Keratinocyte (primary cell): Measurements from ENCODE around the gene GRK3. TPM values are rescaled to one million over a fixed set of nuclear protein-coding genes. Genes with fewer than 3 reads are reported as not detected.
"Not testable (repeated sequence)": the region's sequence is repeated elsewhere in the genome, so short reads cannot be mapped to it uniquely, and the experiment has no call there.

Experiments
- DNase-seq: peaks from one replicate; pipeline ENCODE4 v3.0.0-alpha.2; 2011; ENCODE audit warnings: low read depth, missing footprints, low spot score
- FAIRE-seq: peaks from 2 replicates; lab custom pipeline; 2011; peaks lifted over from hg19 to GRCh38; lab: Jason Lieb, UNC
- H2AFZ ChIP-seq: 2 replicates; pipeline ENCODE4 v1.6.0; 2012; ENCODE audit warnings: low read length, control low read depth, inconsistent platforms; ENCODE audit not compliant: control insufficient read depth
- H3K27ac ChIP-seq: 2 replicates; pipeline ENCODE4 v1.5.1; 2011; ENCODE audit warnings: low read length; ENCODE audit not compliant: control insufficient read depth, insufficient read depth
- H3K27me3 ChIP-seq: 3 replicates; pipeline ENCODE4 v1.6.0; 2011; ENCODE audit warnings: low read length; ENCODE audit not compliant: control insufficient read depth, insufficient read depth; ENCODE audit errors: extremely low read depth
- H3K36me3 ChIP-seq, 2 experiments: 2 replicates in 1 of 2; 3 replicates in 1 of 2; pipeline ENCODE4 v1.5.1; 2011; ENCODE audit warnings: low read length in 2 of 2, mild to moderate bottlenecking in 1 of 2; ENCODE audit not compliant: control insufficient read depth in 2 of 2, insufficient read depth in 2 of 2; ENCODE audit errors: extremely low read depth in 1 of 2
- H3K4me1 ChIP-seq: 3 replicates; pipeline ENCODE4 v1.5.1; 2011; ENCODE audit warnings: low read length; ENCODE audit not compliant: control insufficient read depth, insufficient read depth; ENCODE audit errors: extremely low read depth
- H3K4me2 ChIP-seq: 3 replicates; pipeline ENCODE4 v1.6.0; 2011; ENCODE audit warnings: low read depth, low read length; ENCODE audit not compliant: control insufficient read depth, insufficient read depth; ENCODE audit errors: extremely low read depth
- H3K4me3 ChIP-seq, 3 experiments: fragments of 200-600 bp in 1 of 3; sonication (generic) in 1 of 3; 2 replicates in 2 of 3; 3 replicates in 1 of 3; pipeline ENCODE4 v1.5.1; 2011 to 2016; ENCODE audit warnings: low read length in 3 of 3, mild to moderate bottlenecking in 3 of 3, control low read depth in 2 of 3, inconsistent platforms in 1 of 3, low read depth in 1 of 3, mixed read lengths in 1 of 3, mixed run types in 1 of 3, moderate library complexity in 1 of 3; ENCODE audit not compliant: control insufficient read depth in 2 of 3, insufficient read depth in 2 of 3; ENCODE audit errors: extremely low read depth in 1 of 3
- H3K79me2 ChIP-seq: 2 replicates; pipeline ENCODE4 v1.6.0; 2012; ENCODE audit warnings: low read length; ENCODE audit not compliant: control insufficient read depth, insufficient read depth
- H3K9ac ChIP-seq: 3 replicates; pipeline ENCODE4 v1.6.0; 2011; ENCODE audit warnings: low read length; ENCODE audit not compliant: control insufficient read depth, insufficient read depth; ENCODE audit errors: extremely low read depth
- H3K9me1 ChIP-seq: 3 replicates; pipeline ENCODE4 v1.6.0; 2011; ENCODE audit warnings: low read length; ENCODE audit not compliant: control insufficient read depth, insufficient read depth; ENCODE audit errors: extremely low read depth
- H3K9me3 ChIP-seq: 2 replicates; pipeline ENCODE4 v1.5.1; 2012; ENCODE audit warnings: low read depth, low read length; ENCODE audit not compliant: control insufficient read depth
- H4K20me1 ChIP-seq: 3 replicates; pipeline ENCODE4 v1.6.0; 2011; ENCODE audit warnings: low read length; ENCODE audit not compliant: control insufficient read depth, insufficient read depth; ENCODE audit errors: extremely low read depth
- CTCF ChIP-seq, 3 experiments: IDR thresholded peaks in 1 of 3; conservative IDR thresholded peaks in 1 of 3; optimal IDR thresholded peaks in 1 of 3; 2 replicates in 2 of 3; 3 replicates in 1 of 3; pipeline versions ENCODE3 to v1.5.1; 2011; ENCODE audit warnings: low read length in 3 of 3, mild to moderate bottlenecking in 3 of 3, moderate library complexity in 2 of 3, control low read depth in 1 of 3, inconsistent platforms in 1 of 3; ENCODE audit not compliant: insufficient read depth in 2 of 3; ENCODE audit errors: extremely low read depth in 1 of 3
- EZH2 ChIP-seq: IDR thresholded peaks from one replicate; pipeline ENCODE4 v1.6.1; 2012; ENCODE audit warnings: inconsistent platforms, mild to moderate bottlenecking, low read length, moderate library complexity
- dilution Hi-C: fragments of 300-500 bp; cut with MboI; formaldehyde crosslinking; loops from one replicate; pipeline ENCODE4 v1.7.0; 2020; ENCODE audit warnings: low sequenced_read_pairs; ENCODE audit not compliant: extremely low pct_ligation_motif_present
- polyA plus RNA-seq, 5 experiments: library from polyadenylated mRNA; depleted of rRNA in 3 of 5; stranded (reverse) in 3 of 5; stranded (forward) in 1 of 5; unstranded in 1 of 5; fragments of >200 nt; gene quantifications; 1 replicate in 1 of 5; 2 replicates in 3 of 5; 3 replicates in 1 of 5; pipeline versions ENCODE4 v1.2.1 to v1.2.3, GENCODE V29; 2011 to 2012; ENCODE audit warnings: missing spikeins in 2 of 5, low read depth in 1 of 5, low replicate concordance in 1 of 5

GRK3 gene
- polyA plus RNA-seq, 1 donor (not counting 4 experiments of a cell fraction or from before 2014, with no cell fraction given): 8.1 TPM

DNA sequence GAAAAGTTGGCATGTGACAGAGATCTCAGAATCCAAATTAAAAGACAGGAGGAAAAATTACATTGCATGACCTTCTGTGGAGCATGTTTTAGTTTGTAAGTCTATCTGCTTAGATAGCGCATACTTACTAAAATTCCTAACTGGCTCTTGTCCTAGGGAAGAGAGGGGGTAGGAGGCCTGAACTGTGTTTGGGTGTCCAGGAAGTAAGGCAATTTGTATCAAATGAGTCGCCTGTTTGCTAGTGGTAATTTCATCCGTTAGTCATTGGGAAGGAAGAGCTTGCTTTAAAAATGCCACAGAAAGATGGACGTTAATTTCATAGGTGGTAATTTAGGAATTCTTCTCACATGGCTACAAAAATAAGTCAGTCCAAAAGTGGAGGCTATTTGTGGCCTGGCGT is 18.5 kb downstream of the GRK3 start:
- peak overlapping the region; percentile 13 for H3K4me2 ChIP-seq
- no peaks in the 10 kb centered on the region for H3K79me2 ChIP-seq
- no peak overlapping the region for H2AFZ ChIP-seq
- no peak for TF ChIP-seq EZH2
- no peak for TF ChIP-seq CTCF (optimal IDR thresholded peaks at IDR 0.05 in 1 of 3, IDR thresholded peaks at IDR 0.05 in 1 of 3, conservative IDR thresholded peaks at IDR 0.05 in 1 of 3; ENCODE audit: extremely low read depth in 1 of 3, insufficient read depth in 2 of 3, low read length in 3 of 3)
- H3K27me3 ChIP-seq: no peaks in the 10 kb centered on the region
- peaks cover 11% of the 10 kb centered on the region for H3K4me1 ChIP-seq
- peak; percentile 34 for FAIRE-seq
- peaks cover 0 to 1% of the 10 kb centered on the region in 2 experiments for H3K36me3 ChIP-seq
- DNase-seq: no peak
- no peaks in the 10 kb centered on the region for H3K9me1 ChIP-seq
- H3K9me3 ChIP-seq: no peaks in the 10 kb centered on the region
- no peak overlapping the region for H3K27ac ChIP-seq
- no peaks in the 10 kb centered on the region for H4K20me1 ChIP-seq
- dilution Hi-C loops: no loop called here
- H3K9ac ChIP-seq: no peak overlapping the region
- H3K4me3 ChIP-seq: no peak overlapping the region

DNA sequence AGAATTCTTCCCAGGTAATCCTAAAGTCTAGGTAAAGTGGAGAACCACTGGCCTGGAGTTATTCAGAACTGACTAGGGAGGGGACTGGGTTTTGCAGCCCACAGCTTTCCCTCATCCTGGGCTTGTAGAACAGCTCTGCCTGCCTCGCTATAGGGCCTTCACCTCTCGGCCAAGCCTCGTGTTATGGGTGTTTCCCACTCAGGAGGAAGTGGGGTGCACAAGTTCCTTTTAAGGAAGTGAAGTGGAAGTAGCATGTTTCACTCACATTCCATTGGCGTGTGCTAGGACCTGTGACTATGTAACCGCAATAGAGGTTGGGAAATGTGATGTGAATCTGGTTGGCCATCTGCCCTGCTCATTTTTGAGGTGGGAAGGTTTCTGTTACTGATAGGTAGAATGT is 20.5 kb downstream of the GRK3 start:
- H3K27me3 ChIP-seq, H2AFZ ChIP-seq, H3K9me1 ChIP-seq, H3K4me2 ChIP-seq, DNase-seq, H3K9ac ChIP-seq, H3K4me3 ChIP-seq, H3K27ac ChIP-seq, H3K9me3 ChIP-seq, H3K36me3 ChIP-seq, H4K20me1 ChIP-seq, H3K79me2 ChIP-seq, dilution Hi-C loops: not testable (repeated sequence)
- peak; percentile 41 for FAIRE-seq
- peaks cover 11% of the 10 kb centered on the region for H3K4me1 ChIP-seq

- H2AFZ ChIP-seq, H3K27ac ChIP-seq, H4K20me1 ChIP-seq, H3K4me1 ChIP-seq, dilution Hi-C loops, H3K79me2 ChIP-seq, H3K4me3 ChIP-seq, H3K9me1 ChIP-seq, H3K9ac ChIP-seq, H3K4me2 ChIP-seq, FAIRE-seq, H3K27me3 ChIP-seq, H3K36me3 ChIP-seq, DNase-seq, H3K9me3 ChIP-seq: not testable (repeated sequence)
Observed at GRCh38 chr22:25589664-25590063, 25.2 kb downstream of the GRK3 start.

DNA sequence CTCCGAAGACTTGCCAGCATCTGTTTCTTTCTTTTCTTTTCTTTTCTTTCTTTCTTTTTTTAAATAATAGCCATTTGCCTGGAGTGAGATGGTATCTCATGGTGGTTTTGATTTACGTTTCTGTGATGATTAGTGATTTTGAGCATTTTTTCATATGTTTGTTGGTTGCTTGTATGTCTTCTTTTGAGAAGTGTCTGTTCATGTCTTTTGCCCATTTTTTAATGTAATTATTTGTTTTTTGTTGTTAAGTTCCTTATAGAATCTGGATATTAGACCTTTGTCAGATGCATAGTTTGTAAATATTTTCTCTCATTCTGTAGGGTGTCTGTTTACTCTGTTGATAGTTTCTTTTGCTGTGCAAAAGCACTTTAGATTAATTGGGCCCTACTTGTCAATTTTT is 28.8 kb downstream of the GRK3 start:
- H3K4me3 ChIP-seq, H2AFZ ChIP-seq, H3K9ac ChIP-seq, H3K27me3 ChIP-seq, H3K27ac ChIP-seq, H3K9me1 ChIP-seq, H3K9me3 ChIP-seq, H3K36me3 ChIP-seq, H3K4me1 ChIP-seq, H4K20me1 ChIP-seq, H3K79me2 ChIP-seq, dilution Hi-C loops, H3K4me2 ChIP-seq, FAIRE-seq, DNase-seq: not testable (repeated sequence)
